ENCODE data around the gene ANHX. TPM values are rescaled to one million over a fixed set of nuclear protein-coding genes. Genes with fewer than 3 reads are reported as not detected.

Gene ANHX
- total RNA-seq, 1 experiment from 2014 or later: not detected

DNA sequence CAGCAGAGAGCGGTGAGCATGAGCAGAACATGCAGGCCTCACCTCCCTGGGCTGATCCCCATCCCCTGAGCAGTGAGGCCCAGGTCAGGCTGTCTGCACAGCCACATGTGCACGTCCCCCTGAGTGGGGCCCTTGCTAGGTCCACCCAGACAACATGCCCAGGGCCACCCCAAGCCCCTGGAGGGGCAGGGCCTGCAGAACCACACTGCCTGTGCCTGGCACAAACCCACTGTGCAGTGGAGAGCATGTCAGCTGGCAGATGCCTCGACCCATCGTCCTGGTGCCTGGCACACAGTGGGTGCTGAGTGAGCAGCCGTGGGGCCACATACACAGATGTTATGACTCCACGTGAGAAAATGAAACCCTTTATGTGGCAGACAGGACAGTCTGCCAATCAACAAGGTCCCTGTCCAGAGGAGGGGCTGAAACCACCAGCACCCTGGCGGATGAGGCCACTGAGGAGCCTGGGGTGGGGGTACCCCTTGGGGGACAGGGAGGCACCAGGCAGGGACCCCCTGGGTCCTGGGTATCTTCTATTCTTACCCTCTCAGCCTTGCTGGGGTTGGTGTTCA lies 8.3 kb downstream of the ANHX start:
- no peaks in the 10 kb centered on the region for H3F3A ChIP-seq (ENCODE audit: low read length, unreplicated experiment)
- no peaks in the 10 kb centered on the region for H3K9me2 ChIP-seq (replicated peaks; ENCODE audit: low read length)
- no peak overlapping the region for H3K4me2 ChIP-seq (ENCODE audit: low read length)
- no peak for TF ChIP-seq EZH2 (IDR thresholded peaks at IDR 0.05; ENCODE audit: low read length, unreplicated experiment)
- TF ChIP-seq CTCF (conservative IDR thresholded peaks at IDR 0.05; ENCODE audit: low read depth, low read length): no peak
- no peak for TF ChIP-seq EZH2phosphoT487 (IDR thresholded peaks at IDR 0.05; ENCODE audit: borderline replicate concordance, low read length)
- no peaks in the 10 kb centered on the region for H3K36me3 ChIP-seq (ENCODE audit: low read depth, low read length)
- no peaks in the 10 kb centered on the region for H3K27me3 ChIP-seq (ENCODE audit: low read length)
- ATAC-seq (no peak), DNase-seq (no peak)
- intact Hi-C loops (cut with micrococcal nuclease): no loop called here
- H2AFZ ChIP-seq (ENCODE audit: low read length): no peak overlapping the region
- H3K27ac ChIP-seq (ENCODE audit: low read length): no peak overlapping the region
- no TSS peak for BruUV-seq (replicated peaks)
- ChIA-PET POLR2A (ENCODE audit: unreplicated experiment) (no interaction called here), CTCF (no interaction called here)
- H3K4me1 ChIP-seq (ENCODE audit: insufficient read depth, low read length): no peaks in the 10 kb centered on the region
- no peaks in the 10 kb centered on the region for H3K79me2 ChIP-seq (ENCODE audit: low read length)
- no peak overlapping the region for H3K9ac ChIP-seq (ENCODE audit: low read length)
- H4K20me1 ChIP-seq (ENCODE audit: low read length): no peaks in the 10 kb centered on the region
- no peak overlapping the region for H3K4me3 ChIP-seq (ENCODE audit: low read length)
- no peaks in the 10 kb centered on the region for H3K9me3 ChIP-seq (ENCODE audit: low read length)

DNA sequence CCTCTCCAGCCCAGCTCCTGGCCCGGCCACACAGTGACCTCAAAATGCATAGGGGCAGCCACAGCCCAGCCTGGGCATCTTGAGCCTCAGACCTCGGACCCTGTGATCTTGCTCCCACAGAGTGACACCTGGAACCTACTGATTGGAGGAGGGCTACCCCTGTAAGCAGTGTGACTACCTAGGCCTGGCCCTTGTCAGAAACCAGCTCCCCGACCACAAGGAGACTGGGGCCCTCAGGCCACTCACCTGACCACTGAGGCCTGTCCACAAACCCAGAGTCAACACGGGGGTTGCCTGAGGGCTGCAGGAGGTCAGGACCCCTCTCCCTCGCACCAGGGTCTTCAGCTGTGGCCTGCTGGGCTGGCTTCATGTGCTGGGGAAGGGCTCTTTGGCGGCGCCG lies 9.0 kb downstream of the ANHX start:
- POLR2A ChIA-PET (ENCODE audit: unreplicated experiment): no interaction called here
- Histone ChIP-seq H3K27me3 (ENCODE audit: low read length) (no peaks in the 10 kb centered on the region), H3K9ac (ENCODE audit: low read length) (no peak overlapping the region), H3K4me2 (ENCODE audit: low read length) (no peak overlapping the region), H3K27ac (ENCODE audit: low read length) (no peak overlapping the region), H3K36me3 (ENCODE audit: low read depth, low read length) (no peaks in the 10 kb centered on the region), H3K79me2 (ENCODE audit: low read length) (no peaks in the 10 kb centered on the region), H2AFZ (ENCODE audit: low read length) (no peak overlapping the region), H3F3A (ENCODE audit: low read length, unreplicated experiment) (no peaks in the 10 kb centered on the region), H3K9me2 (replicated peaks; ENCODE audit: low read length) (no peaks in the 10 kb centered on the region), H3K4me3 (ENCODE audit: low read length) (no peak overlapping the region), H4K20me1 (ENCODE audit: low read length) (no peaks in the 10 kb centered on the region), H3K9me3 (ENCODE audit: low read length) (no peaks in the 10 kb centered on the region), H3K4me1 (ENCODE audit: insufficient read depth, low read length) (no peaks in the 10 kb centered on the region)
- intact Hi-C loops (cut with micrococcal nuclease): no loop called here
- TF ChIP-seq EZH2phosphoT487 (IDR thresholded peaks at IDR 0.05; ENCODE audit: borderline replicate concordance, low read length) (no peak), EZH2 (IDR thresholded peaks at IDR 0.05; ENCODE audit: low read length, unreplicated experiment) (no peak)
- CTCF ChIA-PET: no interaction called here
- ATAC-seq (no peak), DNase-seq (no peak)
- no TSS peak for BruUV-seq (replicated peaks)

GRCh38 chr12:133225527-133225926 lies 10.2 kb downstream of the ANHX start:
- Histone ChIP-seq H3K27ac (ENCODE audit: low read length) (no peak overlapping the region), H3K9me3 (ENCODE audit: low read length) (no peaks in the 10 kb centered on the region)

More at GRCh38 chr12:133225527-133225926, 10.2 kb downstream of the ANHX start:
- Histone ChIP-seq H3K4me1 (ENCODE audit: insufficient read depth, low read length) (no peaks in the 10 kb centered on the region), H3K36me3 (ENCODE audit: low read depth, low read length) (no peaks in the 10 kb centered on the region), H4K20me1 (ENCODE audit: low read length) (no peaks in the 10 kb centered on the region), H3K27me3 (ENCODE audit: low read length) (no peaks in the 10 kb centered on the region), H3K4me2 (ENCODE audit: low read length) (no peak overlapping the region), H3K4me3 (ENCODE audit: low read length) (no peak overlapping the region), H3K9ac (ENCODE audit: low read length) (no peak overlapping the region), H3K79me2 (ENCODE audit: low read length) (no peaks in the 10 kb centered on the region), H3K9me2 (replicated peaks; ENCODE audit: low read length) (no peaks in the 10 kb centered on the region), H3F3A (ENCODE audit: low read length, unreplicated experiment) (no peaks in the 10 kb centered on the region), H2AFZ (ENCODE audit: low read length) (no peak overlapping the region)
- no TSS peak for BruUV-seq (replicated peaks)
- POLR2A ChIA-PET (ENCODE audit: unreplicated experiment): no interaction called here
- CTCF ChIA-PET: no interaction called here
- DNase-seq: no peak
- intact Hi-C loops (cut with micrococcal nuclease): no loop called here
- no peak for ATAC-seq
- TF ChIP-seq EZH2 (IDR thresholded peaks at IDR 0.05; ENCODE audit: low read length, unreplicated experiment): no peak
- TF ChIP-seq EZH2phosphoT487 (IDR thresholded peaks at IDR 0.05; ENCODE audit: borderline replicate concordance, low read length): no peak
- no peak for TF ChIP-seq CTCF (conservative IDR thresholded peaks at IDR 0.05; ENCODE audit: low read depth, low read length)
